GM21619 (cell line): Measurements from ENCODE around the gene GMDS.

Experiments
- ATAC-seq: cut with Tn5 transposase; IDR thresholded peaks from one replicate; pipeline ENCODE4 v1.9.1; 2021; ENCODE audit not compliant: unreplicated experiment

The GMDS gene

DNA sequence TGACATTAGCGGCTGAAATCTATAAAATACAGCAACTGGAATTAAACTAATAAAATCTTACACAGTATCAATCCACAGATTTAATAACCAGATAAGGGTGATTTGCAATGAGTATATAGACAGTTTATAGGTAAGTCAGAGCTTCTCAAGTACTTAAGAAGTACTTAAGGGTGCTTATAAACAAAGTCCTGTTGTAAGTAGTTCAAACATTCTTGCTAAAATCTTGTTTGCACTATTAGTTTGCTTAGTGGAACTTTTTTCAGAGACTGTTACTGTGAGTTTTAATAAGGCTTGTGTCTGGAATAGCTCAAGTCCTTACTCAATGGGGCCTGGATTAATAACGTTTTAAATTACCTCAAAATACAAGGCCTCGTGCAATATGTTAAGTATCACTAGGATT is 240.5 kb downstream of the GMDS start:
- ATAC-seq = no peak

DNA sequence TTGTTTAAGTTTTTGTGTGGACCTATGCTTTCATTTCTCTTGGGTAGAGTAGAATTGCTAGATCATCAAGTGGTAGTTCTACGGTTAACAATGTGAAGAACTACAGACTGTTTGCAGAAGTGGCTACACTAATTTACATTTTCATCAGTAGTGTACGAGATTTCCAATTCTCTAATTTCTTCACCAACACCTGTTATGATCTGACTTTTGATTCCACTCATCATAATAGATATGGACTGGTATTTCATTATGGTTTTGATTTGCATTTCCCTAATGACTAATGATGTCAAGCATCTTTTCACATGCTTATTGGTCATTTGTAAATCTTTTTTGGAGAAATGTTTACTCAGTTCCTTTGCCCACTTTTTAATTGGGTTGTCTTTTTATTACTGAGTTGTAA is 244.4 kb downstream of the GMDS start:
- ATAC-seq = no peak

DNA sequence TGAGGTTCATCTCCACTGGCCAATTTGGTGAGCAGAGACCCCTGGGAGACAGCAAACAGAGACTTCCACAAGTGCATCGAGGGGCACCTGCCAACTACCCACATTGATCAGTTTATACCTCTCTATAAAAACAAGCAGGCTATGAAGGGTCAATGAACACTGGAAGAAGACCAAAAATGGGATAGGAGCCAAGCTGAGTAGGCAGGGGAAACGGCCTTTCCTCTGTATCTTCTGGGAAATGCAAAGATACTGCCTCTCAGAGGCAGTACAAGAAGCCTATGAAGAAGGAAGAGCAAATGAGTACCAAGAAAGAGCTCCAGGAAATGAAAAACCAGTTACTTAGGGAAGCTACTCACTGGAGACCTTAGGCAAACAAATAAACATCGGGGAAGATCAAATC is 247.7 kb downstream of the GMDS start:
- ATAC-seq = no peak

DNA sequence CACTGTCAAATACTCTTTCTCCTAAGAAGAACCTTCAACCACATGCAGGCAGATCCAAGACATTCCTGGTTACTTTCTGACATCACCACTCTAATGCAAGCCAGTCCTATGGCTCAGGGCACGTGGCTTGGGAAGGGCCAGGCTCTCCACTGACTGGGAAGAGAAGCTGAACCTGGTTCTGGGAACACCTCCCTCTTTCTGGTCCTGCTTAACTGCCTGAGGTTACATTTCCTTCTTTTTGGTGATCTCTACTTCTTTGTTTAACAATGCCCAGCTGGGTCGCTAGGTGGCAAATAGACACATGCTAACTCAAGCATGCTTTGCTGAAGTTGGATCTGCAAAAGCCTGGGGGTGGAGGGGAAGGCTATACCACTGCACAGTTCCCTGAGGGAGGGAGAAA is 249.8 kb downstream of the GMDS start:
- no peak for ATAC-seq

DNA sequence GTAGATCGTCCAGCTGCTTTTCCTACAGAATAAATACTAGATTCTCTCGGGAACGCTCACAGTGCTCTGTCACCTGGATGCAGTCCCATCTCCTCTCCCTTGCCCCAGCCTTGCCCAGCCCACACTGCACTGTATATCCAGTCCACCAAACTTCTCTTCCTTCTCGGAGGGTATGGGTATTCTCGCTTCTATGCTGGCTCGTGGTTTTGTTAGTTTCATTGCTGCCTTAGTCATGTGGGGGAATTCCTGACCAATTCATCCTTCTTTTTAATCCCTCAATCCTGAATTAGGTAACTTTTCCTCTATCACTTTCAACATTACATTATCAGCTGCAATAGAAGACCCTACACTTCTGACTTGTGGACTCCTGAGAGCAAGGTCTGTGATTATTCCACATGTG is 252.4 kb downstream of the GMDS start:
- ATAC-seq = no peak

DNA sequence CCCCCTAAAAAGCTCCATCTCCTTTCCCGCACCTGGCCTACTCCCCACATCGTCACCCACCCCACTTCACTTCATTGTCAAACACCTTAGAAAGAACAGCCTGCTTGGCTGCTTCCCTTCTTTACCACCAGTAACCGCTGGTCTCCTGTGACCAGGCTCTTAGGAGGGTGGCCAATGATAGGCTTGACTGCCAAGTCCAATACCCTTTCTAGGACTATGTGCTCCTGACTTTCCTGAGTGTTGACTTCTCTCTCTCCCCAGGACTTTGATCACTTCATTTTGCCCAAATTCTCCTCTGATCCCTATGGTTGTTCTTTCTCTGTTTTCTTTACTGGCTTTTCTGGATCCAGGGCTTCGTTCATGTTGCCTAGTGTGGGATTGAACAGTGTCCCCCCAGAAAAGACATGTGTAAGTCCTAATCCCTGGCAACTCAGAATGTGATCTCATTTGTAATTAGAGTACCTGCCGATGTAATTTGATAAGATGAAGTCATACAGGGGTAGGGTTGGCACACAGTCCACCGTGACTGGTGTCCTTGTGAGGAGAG is 254.0 kb downstream of the GMDS start:
- no peak for ATAC-seq

DNA sequence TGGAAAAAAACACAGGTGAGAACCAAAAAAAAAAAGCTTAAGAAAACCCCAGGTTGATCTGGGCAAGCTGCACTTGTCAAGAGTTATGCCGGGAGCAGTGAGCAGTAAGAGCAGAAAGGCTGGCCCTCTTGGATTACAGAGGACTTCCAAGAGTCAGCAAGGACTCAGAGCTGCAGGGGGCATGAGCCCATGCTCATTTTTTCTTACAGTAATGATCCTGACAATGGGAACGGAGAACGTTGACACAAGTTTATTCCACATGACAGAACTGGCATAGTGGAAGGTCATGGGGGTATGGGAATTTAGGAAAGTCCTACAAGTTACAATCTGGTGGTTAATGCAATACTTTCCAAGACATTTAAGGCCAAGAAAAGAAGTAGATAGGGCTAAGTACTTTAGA is 256.6 kb downstream of the GMDS start:
- ATAC-seq = no peak

DNA sequence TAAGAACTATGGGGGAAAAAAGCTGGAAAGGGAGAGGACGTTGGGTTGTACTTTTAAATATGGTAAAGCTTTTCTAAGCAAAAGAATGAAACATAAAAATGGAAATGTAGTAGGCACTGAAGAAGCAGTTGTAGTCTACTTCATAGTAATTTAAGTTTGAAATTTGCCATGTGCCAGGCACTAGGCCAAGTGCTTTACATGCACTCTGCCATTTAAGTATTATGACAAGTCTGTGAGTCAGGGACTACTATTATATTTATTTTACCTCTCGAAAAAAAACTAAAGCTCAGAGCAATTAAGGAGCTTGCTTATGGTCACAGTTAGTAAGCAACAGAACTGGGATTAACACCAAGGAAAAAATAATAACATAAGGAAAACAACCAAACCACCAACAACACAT is 257.8 kb downstream of the GMDS start:
- ATAC-seq = no peak

DNA sequence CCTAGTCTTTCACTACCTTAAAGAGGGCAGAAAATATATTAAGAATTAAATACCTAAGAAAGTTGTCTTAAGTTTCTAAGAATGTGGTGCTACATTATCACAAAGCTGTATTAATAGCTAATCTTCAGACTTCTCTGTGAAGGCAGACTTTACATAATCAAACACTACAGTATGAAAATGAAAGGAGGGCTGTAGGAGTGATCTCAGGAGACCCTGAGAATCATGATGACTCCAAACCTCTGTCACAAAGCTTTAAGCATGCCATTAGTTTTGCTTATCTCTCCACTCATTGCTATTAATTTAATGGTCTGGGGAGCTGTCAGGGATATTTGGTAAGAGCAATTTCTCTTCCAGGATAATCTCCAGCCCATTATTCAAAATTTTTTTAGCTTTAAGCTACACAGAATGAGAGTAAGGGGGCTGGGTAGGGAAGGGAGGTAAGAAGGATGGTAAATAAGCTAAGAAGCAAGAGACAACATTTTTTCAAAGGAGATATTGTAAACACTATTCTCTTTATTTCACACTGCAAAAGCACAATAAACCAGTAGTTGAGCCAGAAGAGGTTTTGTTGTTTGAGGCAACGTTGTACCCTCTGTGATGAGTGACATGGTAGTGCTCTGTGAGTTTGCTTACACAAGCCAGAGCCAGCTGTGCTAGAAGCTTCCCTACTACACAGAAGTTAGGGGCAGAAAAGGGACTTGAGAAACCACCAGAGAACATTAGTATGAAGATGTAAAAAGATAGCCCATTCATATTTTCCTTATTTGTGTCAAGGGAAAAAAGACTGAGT is 258.8 kb downstream of the GMDS start:
- no peak for ATAC-seq

DNA sequence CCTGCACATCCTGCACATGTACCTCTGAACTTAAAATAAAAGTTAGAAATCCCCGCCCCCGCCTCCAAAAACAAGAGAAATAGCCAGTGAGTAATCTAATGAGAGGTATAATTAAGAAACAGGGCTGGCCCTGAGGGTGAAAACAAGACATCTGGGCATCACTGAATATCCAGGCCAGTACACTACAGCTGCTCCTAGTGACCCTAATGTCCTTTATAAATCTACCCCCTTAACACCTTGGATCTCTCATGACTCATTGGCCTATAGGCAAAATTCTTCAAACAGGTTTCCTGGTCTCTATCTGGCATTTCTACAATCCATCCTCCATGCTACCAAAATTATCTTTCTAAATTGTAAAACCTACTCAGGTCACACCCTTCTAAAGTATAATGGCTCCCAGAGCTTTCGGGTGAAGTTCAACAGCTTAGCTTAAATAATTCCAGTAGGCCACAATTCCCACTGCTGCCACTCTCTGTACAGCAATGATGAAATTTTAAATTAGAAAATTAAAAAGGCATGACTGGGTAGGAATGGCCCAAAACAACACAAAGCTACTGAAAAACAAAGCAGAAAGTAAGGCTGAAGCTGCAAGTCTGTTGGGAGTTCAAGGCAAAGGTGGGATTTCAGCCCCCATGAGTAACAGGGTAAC is 260.9 kb downstream of the GMDS start:
- ATAC-seq = no peak

DNA sequence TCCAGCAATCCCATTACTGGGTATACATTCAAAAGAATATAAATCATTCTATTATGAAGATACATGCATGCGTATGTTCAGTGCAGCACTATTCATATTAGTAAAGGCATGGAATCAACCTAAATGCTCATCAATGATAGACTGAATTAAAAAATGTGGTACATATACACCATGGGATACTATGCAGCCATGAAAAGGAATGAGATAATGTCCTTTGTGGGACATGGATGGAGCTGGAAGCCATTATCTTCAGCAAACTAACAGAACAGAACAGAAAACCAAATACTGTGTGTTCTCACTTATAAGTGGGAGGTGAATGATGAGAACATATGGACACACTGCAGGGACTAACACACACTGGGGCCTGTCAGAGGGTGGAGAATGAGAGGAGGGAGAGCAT is 261.6 kb downstream of the GMDS start:
- ATAC-seq = no peak

DNA sequence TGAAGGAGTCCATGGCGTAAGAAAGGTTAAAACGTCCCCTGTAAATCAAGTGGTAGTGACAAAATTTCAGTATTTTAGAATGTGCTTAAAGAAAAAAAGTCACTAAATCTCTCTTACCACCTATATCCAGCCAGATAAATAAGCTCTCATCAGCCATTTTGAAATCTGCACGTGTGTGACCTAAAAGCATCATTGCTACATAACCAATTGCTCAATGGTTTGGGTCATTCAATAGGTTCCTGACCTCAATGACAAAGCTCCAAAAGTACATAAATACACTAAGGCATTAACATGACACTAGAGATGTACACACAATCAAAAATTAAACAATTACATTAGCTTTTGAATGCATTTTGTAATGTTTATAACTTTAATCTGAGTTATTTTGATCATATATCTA is 272.4 kb downstream of the GMDS start:
- ATAC-seq = no peak

DNA sequence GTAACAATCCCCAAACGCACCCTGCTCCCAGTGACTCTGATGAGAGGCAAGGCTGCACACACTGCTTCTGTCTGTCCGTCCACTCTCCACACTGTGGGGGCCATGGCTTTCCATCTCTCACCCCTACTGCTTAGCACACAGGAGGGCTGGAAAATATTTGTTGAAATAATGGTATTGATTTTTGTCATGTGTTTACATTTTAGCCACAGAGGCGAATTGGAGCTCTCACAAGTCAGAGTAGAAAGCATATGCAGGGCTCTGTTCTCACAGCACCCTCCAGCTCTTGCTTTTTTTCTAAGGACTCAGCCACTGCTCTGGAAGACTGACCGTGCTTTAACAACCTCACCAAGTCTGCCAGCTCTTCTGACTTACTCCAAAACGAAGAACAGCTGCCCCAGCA is 273.8 kb downstream of the GMDS start:
- ATAC-seq = no peak

DNA sequence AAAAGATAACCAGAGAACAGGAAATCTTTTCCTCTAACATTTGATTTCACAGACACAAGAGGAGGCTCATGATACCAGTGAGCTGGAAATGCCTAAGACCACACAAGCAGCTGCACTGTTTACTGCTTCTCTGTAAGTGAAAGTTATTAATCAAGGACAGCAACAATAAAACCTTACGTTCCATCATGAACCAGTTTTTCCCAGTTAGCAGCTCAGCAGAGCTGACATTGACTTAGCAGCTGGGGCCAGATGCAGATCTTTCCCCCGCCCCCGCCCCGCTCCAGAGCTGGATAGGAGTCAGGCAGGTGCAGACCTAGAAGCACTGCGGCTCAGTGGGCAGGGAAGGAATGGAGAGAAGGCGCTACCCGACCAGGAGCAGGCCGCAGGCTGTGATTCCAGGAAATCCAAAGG is 275.2 kb downstream of the GMDS start:
- no peak for ATAC-seq

DNA sequence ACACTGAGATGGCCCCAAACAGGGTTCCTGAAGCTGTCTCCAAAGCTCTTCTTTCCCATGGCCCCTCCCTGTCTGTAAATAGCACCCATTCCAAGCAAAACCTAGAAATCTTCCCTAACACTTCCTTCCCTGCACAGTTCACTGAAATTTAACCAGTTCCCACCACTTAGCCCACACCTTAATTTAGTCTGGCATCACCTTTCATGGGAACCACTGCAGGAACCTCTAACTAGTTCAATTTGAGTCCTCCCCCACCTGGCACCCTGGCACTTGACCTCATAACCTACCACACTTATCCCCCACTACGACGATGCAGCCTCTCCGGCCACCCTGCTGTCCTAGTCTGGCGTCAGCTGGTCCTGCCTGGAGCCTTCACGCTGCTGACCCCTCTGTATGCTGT is 278.7 kb downstream of the GMDS start:
- ATAC-seq = no peak

DNA sequence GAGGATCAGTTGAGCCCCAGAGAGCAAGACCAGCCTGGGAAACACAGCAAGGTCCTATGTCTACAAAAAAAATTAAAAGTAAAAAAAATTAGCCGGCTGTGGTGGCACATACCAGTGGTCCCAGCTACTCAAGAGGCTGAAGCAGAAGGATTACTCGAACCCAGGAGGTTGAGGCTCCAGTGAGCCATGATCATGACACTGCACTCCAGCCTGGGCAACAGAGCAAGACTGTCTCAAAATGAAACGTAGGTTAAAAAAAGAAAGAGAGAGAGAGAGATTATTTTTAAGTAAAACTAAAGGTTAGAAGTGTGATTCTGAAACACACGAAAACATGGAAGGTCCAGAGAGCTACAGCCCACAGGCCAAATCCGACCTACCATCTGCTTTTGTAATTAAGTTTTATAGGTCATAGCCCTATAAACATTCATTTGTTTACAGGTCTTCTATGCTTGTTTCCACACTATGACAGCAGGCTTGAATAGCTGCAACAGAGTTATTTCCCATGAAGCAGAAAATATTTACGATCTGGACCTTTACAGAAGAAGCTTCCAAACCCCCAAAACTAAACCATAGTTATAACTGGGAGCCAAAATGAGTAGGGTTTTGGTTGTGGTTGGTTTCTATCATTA is 279.7 kb downstream of the GMDS start:
- ATAC-seq = no peak

DNA sequence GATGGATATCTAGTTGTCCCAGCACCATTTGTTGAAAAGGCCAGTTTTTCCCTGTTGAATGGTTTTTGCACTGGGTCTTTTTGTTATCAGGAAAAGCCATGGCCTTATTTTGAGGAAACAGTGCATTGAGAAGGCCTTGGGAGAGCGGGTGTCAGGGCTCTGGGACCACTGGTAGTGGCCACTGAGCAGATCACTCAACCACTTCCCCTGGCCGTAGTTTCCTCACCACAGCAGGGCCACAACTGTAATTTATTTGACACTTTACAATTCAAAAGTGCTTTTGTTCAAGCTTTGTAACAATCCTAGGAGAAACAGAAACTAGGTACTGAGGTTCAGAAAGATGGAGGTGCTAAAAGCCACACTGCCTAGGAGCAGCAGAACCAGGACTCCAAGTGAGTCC is 281.8 kb downstream of the GMDS start:
- ATAC-seq = no peak

DNA sequence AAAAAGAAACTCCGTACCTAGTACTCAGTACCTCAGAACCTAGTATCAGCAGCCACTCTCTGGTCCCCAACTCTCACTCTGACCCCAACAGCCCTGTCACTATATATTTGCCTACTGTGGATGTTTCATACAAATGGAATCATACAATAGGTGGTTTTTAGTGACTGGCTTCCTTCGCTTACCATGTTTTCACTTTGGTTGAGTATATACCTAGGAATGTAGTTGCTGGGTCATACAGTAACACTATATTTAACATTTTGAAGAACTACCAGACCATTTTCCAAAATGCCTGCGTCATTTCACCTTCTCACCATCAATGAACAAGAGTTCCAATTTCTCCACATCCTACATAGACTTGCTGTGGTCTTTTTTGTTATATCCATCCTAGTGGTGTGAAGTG is 283.2 kb downstream of the GMDS start:
- ATAC-seq = no peak

DNA sequence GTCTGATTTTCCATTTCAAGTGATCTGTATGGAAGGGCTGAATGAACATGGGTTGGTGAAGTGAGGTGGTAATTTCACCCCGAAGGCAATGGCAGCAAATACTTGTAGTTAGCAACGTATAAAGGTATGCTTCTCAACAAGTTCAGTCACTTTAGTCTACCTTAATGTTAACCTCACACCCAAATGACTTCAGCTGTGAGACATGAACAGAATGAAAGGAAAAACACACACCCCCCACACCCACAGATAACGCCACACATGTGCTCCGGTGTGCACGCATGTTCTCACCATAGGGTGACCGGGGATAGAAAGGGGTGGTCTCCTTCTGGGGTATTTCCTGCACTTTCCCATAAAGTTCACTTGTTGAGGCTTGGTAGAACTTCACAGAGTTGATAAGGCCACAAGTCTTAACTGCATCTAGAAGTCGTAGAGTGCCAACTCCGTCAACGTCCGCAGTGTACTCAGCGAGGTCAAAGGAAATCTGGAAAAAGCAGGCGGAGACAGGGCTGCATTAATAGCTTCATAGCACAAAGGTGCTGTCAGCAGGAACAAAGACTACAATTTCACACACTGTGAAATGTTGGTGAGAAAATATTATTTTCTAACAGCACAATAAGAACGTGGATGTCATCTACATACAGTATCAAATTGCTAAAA is 284.8 kb downstream of the GMDS start:
- no peak for ATAC-seq

DNA sequence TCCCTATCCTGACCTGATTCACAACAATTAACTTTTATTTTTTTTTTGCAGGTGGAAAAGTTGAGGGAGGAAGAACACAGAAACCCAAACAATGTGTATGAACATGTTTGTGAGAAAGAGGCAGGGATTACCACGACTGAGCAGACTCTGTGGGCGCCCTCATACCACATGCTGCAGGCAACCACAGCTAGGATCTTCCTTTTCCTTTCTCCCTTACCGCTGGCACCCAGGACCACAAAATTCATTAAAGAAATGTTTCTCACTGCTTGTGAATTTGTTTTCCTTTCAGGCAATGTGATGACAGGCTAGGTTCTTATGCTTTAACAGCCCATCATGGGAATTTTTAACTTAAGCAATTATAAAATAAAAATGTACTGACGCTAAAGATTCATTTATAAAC is 287.1 kb downstream of the GMDS start:
- ATAC-seq = no peak

DNA sequence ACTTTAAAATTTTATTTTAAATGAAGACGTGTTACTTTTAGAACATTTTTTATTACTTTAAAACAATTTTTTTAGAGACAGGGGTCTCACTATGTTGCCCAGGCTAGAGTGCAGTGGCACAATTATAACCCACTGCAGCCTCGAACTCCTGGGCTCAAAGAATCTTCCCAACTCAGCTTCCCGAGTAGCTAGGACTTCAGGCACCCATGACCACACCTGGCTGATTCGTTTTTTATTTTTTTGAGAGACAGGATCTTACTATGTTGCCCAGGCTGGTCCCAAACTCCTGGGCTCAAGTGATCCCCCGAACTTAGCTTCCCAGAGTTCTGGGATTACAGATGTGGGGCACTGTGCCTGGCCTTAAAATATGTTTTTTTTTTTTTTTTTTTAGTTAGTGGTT is 287.7 kb downstream of the GMDS start:
- ATAC-seq = no peak
